HG02938 (cell line): ENCODE results near the gene DUSP19.

ENCODE experiments used
- ATAC-seq: cut with Tn5 transposase; IDR thresholded peaks from one replicate; pipeline ENCODE4 v1.9.1; 2021; ENCODE audit warnings: mild to moderate bottlenecking, moderate library complexity; ENCODE audit not compliant: unreplicated experiment

DUSP19 gene

DNA sequence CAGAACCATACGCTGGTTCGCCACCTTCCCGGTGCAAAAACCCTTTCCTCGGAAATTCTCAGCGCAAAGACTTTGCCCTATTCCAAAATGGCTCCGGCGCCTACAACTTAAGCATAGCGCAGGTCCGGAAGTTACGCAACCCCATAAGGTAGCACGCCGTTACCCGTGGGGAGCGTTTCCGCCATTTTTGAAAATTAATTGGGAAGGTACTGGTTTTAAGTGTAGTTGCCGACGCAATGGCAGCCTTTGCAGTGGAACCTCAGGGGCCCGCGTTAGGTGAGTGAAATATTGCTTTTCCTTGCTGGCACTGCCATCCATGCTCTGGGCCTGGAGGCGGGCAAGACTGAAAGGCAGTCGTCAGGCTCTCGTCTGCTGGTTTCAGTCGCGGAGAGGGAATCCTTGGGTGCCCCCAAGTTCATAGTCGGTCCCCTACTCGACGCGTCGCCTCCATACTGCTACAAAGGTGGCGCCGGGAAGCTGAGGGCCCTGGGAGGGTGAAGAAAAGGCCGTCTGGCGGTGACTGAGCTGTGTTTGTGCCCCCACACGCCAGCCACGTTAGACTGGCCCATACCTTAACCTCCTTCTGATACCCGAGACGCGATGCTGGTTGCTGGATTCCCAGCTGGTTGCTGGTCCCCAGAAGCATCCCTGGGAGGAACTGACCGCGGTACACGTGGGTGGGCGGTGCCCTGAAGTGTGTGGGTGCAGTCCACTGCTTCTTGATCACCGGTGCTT lies 45.8 kb downstream of the DUSP19 start, which contains the start of gene NUP35:
NUP35 (plus strand) TSS at position 222 of the 735 bp plus-strand sequence; CDS start at position 237, 15 bp downstream.
- peak; percentile 85 for ATAC-seq

DNA sequence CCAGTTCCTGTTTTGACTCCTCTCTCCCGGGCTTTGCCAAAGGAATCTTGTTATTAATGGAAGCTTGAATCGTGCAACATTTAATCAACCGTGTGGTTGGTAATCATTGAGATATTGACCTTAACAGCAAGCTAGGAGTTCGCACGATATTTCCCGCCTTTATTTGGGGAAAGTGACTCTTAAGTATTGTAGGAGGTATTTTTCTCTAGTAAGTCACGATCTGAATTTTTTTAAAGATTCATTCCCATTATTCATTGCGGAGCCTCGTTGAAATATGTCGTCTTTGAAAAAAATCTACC lies 46.4 kb downstream of the DUSP19 start:
- ATAC-seq, result no peak

DNA sequence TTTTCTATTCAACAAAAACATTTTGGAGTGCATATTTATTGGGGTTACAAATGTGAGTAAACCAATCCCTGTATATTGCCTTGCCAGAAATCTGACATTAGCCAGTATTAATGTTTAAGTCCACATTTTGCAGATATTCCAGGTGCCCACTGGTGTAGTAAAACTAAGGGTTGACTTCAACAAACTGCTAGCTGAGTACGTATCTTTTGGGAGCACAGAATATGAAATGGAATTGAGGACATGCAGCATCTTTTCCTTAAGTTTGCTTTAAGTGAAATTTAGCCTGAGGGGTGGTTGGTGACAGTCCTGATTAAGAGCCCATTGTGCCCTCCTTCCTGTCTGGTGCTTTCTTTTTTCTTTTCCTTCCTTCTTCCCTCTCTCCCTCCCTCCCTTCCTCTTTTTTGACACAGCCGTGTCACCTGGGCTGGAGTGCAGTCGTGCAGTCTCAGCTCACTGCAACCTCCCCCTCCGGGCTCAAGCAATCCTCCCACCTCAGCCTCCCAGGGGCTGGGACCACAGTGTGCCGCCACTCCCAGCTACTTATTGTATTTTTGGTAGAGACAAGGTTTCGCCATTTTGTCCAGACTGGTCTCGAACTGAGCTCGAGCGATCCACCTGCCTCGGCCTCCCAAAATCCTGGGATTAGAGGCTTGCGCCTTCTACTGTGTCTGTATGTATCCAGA lies 47.3 kb downstream of the DUSP19 start:
- no peak for ATAC-seq

DNA sequence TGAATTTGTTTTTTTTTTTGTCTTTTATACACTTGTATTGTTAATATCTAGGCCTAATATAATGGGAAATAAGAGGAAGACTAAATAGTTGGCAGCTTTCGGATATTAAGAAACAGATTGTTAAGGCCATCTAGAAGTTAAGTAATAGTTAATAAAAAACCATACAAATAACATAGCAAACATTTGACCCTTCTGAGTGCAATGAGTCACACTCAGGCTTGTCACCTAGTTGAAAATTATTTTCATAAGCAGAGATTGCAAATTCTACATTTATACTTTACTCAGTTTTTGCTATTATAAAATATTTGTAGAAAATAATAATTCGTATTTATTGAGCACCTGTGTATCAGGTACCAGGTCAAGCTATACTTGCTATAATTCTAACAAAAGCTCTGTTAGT lies 48.1 kb downstream of the DUSP19 start:
- no peak for ATAC-seq

DNA sequence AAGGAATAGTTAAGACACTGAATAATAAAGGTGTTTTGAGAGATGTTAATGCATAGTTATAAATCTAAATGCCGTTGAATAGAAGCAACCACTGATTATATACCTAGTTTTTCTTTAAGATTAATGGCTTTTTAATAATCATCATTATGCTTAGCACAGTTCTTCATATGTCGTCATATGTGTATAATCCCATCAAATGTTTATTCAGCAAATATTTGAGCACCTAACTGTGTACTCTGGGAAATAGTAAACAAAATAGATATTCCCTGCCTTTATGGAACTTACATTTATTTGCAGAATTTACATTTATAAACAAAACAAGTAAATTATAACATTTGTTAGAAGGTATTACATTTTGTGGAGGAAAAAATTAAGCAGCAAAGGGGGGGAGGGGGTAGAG lies 55.5 kb downstream of the DUSP19 start:
- no peak for ATAC-seq

DNA sequence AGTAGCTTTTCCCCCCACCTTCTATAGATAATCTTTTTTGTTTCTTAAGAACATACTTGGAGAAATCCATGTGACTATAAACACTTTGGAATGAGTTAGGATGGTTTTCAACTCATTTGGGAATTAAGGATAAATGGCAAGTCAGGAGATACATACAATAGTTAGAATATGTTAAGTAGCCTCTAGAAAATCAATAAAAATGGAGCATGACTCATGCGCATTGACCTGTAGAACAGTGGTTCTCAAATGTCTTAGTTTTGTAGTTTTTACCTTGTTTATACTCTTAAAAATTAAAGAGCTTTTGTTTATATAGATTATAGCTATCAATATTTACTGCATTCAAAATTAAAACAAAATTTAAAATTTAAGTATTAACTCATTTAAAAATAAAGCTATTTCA lies 70.4 kb downstream of the DUSP19 start:
- ATAC-seq, result no peak

DNA sequence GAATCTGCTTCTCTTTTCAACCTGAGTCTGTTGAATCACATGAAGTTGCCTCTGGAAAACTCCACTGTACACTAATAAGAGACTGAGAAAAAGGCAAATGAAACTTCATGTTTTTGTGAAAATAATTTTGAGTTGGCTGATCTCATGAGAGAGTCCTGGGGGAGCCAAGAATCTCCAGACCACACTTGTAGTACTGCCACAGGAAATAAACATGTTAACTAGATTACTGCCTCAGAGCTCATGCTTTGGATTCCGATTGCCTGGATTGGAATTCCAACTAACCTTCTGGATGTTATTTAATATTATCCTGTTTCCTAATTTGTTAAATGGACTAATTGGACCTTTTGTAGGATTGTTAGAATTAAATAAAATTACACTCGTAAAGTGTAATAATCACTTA lies 70.9 kb downstream of the DUSP19 start:
- ATAC-seq, result no peak
